ENCODE results near the gene MIEF1. TPM values are rescaled to one million over a fixed set of nuclear protein-coding genes. Genes with fewer than 3 reads are reported as not detected.
A peak's percentile ranks its signal among the peaks of the same experiment; 100 is the strongest.

Gene MIEF1
- total RNA-seq, 2 experiments from 2014 or later: 43.2 to 44.9 TPM

DNA sequence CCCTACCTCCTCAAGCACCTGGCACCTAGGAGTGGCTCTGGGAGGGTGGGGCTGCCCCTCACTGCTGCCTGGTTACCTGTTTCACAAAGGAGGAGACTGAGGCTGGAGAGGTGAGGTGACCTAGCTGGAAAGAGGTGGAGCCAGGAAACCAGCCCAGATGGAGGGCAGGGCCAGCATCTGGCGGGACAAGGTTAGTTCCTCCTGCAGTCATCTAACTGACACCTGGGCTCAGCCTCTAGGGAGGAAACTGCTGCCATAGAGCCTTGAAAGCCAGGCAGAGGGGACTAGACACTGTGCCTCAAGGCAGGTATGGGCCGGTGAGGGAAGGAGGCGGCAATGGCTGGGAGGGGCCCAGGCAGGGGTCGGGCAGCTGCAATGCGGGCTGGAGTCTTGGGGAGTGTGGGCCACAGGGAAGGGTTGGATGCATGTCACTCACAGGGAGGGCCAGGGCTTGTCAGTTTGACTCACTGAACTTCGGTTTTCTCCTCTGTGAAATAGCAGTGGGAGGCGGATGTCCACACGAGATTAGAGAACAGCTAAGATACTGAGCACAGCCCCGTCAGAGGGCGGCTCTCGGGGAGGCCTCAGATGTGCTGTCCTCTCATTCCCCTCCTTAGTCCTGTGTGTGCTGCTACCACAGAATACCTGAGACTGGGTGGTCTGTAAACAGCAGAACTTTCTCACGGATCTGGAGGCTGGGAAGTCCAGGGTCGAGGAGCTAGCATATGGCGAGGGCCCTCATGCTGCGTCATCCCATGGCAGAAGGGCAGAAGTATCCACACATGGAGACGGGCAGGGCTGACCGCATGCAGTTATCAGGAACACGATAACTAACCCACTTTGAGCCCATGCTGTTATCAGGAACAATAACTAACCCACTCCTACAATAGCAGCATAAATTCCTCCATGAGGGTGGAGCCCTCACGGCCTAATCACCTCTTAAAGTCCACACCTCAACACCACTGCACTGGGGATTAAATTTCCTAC, 29.2 kb upstream of the MIEF1 start:
- no peak overlapping the region for H3K4me3 Mint-ChIP-seq
- ATAC-seq: no peak
- H3K36me3 Mint-ChIP-seq (ENCODE audit: low read depth): no peaks in the 10 kb centered on the region
- H3K4me1 Mint-ChIP-seq: peaks cover 4% of the 10 kb centered on the region
- intact Hi-C loops (cut with DNase I, micrococcal nuclease): no loop called here
- no peak overlapping the region for H3K27ac Mint-ChIP-seq
- no peaks in the 10 kb centered on the region for H3K9me3 Mint-ChIP-seq (ENCODE audit: low read depth)
- CTCF ChIA-PET: interaction anchor here (1.3 to 1.5 kb wide), 2 partner anchors 11 to 21 kb away, joined by 3 to 4 read pairs; no protein-coding TSS in a partner anchor
- POLR2A ChIA-PET: interaction anchor here (0.6 kb wide), 1 partner anchor 275 kb away, joined by 3 read pairs; no protein-coding TSS in a partner anchor
- no peak for DNase-seq
- no peaks in the 10 kb centered on the region for H3K27me3 Mint-ChIP-seq

DNA sequence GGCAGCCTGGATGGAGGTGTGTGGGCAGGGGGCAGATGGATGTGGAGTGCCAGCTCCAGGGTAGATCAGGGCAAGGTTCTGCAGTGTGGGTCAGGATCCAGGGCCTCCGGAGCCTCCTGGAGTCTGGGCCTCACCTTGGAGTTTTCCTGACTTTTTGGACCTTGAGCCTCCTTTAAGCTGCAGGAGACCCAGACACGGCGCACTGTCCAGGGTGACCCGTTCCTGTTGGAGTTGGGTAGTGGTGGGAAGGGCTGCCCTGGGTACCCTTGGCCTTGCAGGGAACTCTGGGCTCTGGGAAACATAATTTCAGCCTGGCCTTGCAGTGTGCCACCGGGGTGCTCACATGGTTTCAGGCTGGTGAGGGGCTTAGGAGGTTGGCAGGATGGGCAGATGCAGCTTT, 28.2 kb upstream of the MIEF1 start:
- Mint-ChIP-seq H3K36me3 (ENCODE audit: low read depth) (no peaks in the 10 kb centered on the region), H3K27ac (no peak overlapping the region), H3K4me1 (peaks cover 4% of the 10 kb centered on the region), H3K27me3 (no peaks in the 10 kb centered on the region), H3K4me3 (no peak overlapping the region), H3K9me3 (ENCODE audit: low read depth) (no peaks in the 10 kb centered on the region)
- DNase-seq: no peak
- intact Hi-C loops (cut with DNase I, micrococcal nuclease): no loop called here
- ChIA-PET POLR2A (no interaction called here), CTCF (interaction anchor here (0.8 to 1.5 kb wide), 3 partner anchors 10 to 20 kb away, joined by 3 to 4 read pairs (median 3); no protein-coding TSS in a partner anchor)
- no peak for ATAC-seq

DNA sequence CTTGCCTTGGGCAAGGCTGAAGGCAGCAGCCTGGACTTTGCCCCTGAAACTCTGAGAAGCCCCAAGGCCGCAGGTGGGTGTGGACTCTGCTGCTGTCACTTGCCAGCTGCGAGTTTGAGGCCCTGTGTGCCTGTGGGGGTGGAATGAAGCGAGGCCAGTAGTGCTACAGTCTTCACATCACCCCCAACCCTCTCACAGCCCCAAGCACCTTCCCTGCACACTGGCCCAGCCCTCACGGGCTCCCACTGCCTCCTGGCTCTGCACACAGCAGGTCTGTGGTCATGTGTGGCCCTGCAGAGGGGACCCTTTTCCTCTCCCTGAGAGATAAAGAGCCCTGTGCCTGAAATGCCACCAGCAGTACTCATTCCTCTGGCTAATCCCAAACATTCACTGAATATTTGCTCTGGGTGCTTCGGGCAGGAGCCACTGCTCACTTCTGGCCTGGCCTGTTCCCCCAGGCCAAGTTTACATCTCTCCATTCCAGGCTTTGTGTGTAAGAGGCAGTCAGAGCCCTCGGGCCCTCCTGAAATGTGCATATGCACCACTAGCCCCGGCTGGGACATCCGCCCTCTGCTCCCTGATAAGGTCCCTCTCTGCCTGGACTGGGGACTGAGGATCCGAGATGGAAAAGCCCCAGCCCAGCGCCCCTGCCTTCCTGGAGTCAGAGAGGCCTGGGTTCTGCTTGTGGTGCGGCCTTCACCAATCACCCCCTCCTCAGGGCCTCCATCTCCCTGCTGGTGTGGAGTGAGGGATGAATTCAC, 27.6 kb upstream of the MIEF1 start:
- no peak overlapping the region for H3K4me3 Mint-ChIP-seq
- no peak overlapping the region for H3K27ac Mint-ChIP-seq
- DNase-seq: no peak
- H3K4me1 Mint-ChIP-seq: peaks cover 4% of the 10 kb centered on the region
- CTCF ChIA-PET: interaction anchor here (0.8 to 1.5 kb wide), 4 partner anchors 10 to 36 kb away, joined by 3 to 4 read pairs (median 3); no protein-coding TSS in a partner anchor
- intact Hi-C loops (cut with DNase I, micrococcal nuclease): no loop called here
- POLR2A ChIA-PET: no interaction called here
- no peaks in the 10 kb centered on the region for H3K27me3 Mint-ChIP-seq
- no peaks in the 10 kb centered on the region for H3K9me3 Mint-ChIP-seq (ENCODE audit: low read depth)
- ATAC-seq: no peak
- H3K36me3 Mint-ChIP-seq (ENCODE audit: low read depth): no peaks in the 10 kb centered on the region

DNA sequence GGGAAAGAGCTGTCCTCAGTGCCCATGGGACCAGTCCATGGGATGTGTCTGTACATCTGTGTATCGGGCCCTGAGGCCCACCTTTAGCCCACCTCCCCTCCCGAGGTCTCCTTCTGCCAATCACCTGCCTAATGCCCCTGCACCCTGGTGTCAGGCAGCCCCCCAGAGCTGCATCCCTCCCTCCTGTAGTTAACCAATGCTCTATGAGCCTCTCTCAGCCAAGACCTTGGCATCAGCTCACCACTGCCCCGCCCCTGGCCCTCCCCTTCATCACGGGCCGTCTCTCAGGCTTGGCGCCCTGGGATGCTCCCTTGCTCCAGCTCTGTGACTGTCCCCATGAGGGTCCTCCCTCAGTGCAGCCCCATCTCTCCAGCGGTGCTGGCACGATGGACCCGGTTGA, 26.8 kb upstream of the MIEF1 start:
- ChIA-PET POLR2A (no interaction called here), CTCF (interaction anchor here (0.5 to 1.2 kb wide), 4 partner anchors 21 to 47 kb away, joined by 3 read pairs; no protein-coding TSS in a partner anchor)
- DNase-seq (no peak), ATAC-seq (no peak)
- H3K27ac Mint-ChIP-seq: no peak overlapping the region
- no peaks in the 10 kb centered on the region for H3K9me3 Mint-ChIP-seq (ENCODE audit: low read depth)
- peaks cover 4% of the 10 kb centered on the region for H3K4me1 Mint-ChIP-seq
- intact Hi-C loops (cut with DNase I, micrococcal nuclease): no loop called here
- H3K27me3 Mint-ChIP-seq: no peaks in the 10 kb centered on the region
- no peaks in the 10 kb centered on the region for H3K36me3 Mint-ChIP-seq (ENCODE audit: low read depth)
- H3K4me3 Mint-ChIP-seq: no peak overlapping the region

DNA sequence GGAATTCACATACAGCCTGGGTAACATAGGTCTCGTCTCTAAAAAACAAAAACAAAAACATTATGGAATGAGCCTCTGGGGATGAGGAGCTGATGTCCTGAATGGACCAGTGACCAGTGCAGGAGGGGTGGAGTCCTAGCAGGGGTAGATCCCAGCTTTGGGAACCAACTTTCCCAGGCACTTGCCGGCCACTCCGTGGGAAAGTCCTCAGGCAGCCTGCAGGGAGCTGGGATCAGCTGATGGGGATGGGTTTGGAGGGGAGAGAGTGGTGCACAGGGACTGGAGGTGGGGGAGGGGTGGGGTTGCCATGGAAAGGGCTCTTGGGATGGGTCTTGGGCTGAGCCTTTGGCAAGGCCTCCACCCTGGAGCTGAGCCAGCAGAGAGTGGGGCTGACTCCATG, 26.2 kb upstream of the MIEF1 start:
- H3K9me3 Mint-ChIP-seq (ENCODE audit: low read depth): no peaks in the 10 kb centered on the region
- H3K4me1 Mint-ChIP-seq: peaks cover 4% of the 10 kb centered on the region
- no peak for DNase-seq
- intact Hi-C loops (cut with DNase I, micrococcal nuclease): no loop called here
- H3K4me3 Mint-ChIP-seq: no peak overlapping the region
- no peaks in the 10 kb centered on the region for H3K27me3 Mint-ChIP-seq
- no peak overlapping the region for H3K27ac Mint-ChIP-seq
- no peak for ATAC-seq
- H3K36me3 Mint-ChIP-seq (ENCODE audit: low read depth): no peaks in the 10 kb centered on the region
- CTCF ChIA-PET: interaction anchor here (0.6 to 0.7 kb wide), 2 partner anchors 21 to 50 kb away, joined by 3 read pairs; no protein-coding TSS in a partner anchor
- POLR2A ChIA-PET: no interaction called here

DNA sequence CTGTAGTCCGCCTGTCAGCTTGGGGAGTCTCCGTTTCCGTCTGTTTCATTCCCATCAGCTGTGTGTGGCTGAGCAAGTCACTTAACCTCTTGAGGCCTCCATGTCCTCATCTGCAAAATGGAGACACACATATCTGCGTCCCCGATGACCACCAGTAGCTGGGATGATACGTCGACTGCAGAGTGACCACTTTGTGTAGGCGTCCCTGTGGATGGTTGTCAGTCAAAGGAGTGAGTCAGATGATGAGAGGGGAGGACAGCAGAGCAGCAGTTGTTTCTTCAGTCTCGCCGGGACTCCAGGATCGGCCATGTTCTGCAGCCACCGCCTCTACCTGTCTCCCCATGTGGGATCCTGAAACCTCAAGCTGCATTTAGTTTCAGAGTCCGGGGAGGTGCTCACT, 25.4 kb upstream of the MIEF1 start:
- H3K4me3 Mint-ChIP-seq: no peak overlapping the region
- no peak for ATAC-seq
- no peak overlapping the region for H3K27ac Mint-ChIP-seq
- CTCF ChIA-PET: interaction anchor here (1.0 kb wide), 1 partner anchor 14 kb away, joined by 3 read pairs; no protein-coding TSS in a partner anchor
- H3K4me1 Mint-ChIP-seq: peaks cover 1% of the 10 kb centered on the region
- no peaks in the 10 kb centered on the region for H3K9me3 Mint-ChIP-seq (ENCODE audit: low read depth)
- intact Hi-C loops (cut with DNase I, micrococcal nuclease): no loop called here
- H3K27me3 Mint-ChIP-seq: no peaks in the 10 kb centered on the region
- no peaks in the 10 kb centered on the region for H3K36me3 Mint-ChIP-seq (ENCODE audit: low read depth)
- POLR2A ChIA-PET: no interaction called here
- no peak for DNase-seq

DNA sequence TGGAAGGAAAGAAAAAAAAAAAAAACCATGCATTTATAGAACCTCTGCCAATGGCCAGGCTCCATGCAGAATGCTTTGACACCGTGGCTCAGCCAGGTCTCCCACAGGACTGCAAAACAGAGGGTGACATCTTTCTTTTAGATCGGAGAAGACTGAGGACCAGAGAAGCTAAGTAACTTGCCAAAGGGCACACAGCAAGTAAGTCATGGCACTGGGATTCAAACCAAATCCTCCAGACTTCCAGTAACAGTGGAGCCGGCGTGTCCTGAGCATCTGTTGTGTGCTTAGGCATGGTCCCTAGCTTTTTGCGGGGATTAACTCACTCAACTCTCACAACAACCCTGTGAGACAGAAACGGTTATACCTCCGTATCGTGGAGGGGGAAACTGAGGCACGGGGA, 24.5 kb upstream of the MIEF1 start:
- DNase-seq: no peak
- Mint-ChIP-seq H3K4me3 (no peak overlapping the region), H3K36me3 (ENCODE audit: low read depth) (no peaks in the 10 kb centered on the region), H3K27ac (no peak overlapping the region), H3K27me3 (no peaks in the 10 kb centered on the region), H3K4me1 (no peaks in the 10 kb centered on the region), H3K9me3 (ENCODE audit: low read depth) (no peaks in the 10 kb centered on the region)
- intact Hi-C loops (cut with DNase I, micrococcal nuclease): no loop called here
- ChIA-PET CTCF (interaction anchor here (1.0 kb wide), 1 partner anchor 13 kb away, joined by 3 read pairs; no protein-coding TSS in a partner anchor), POLR2A (no interaction called here)
- no peak for ATAC-seq

DNA sequence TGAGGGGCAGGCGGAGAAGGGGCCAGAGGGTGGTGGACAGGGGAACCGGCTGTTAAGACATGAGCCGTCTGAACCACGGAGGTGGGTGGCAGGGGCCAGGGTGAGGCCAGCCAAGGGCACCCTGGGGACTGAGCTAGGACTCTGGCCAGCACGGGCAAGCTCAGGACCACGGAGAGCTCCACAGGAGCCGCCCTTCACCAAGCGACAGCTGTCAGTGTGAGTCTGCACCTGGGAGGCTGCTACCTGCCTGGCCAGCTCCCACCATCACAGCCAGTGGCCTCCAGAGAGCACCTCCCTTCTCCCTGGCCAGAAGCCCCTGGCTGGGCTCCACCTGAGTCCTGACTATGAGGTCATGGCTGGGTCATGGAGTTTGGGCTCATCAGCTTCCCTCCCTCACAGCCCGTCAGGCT, 23.6 kb upstream of the MIEF1 start:
- Mint-ChIP-seq H3K9me3 (ENCODE audit: low read depth) (no peaks in the 10 kb centered on the region), H3K4me3 (no peak overlapping the region), H3K27me3 (no peaks in the 10 kb centered on the region), H3K4me1 (no peaks in the 10 kb centered on the region), H3K36me3 (ENCODE audit: low read depth) (no peaks in the 10 kb centered on the region), H3K27ac (no peak overlapping the region)
- peak; percentile 59 for DNase-seq
- peak; percentile 30 for ATAC-seq
- POLR2A ChIA-PET: interaction anchor here (0.6 to 0.9 kb wide), 2 partner anchors 37 to 124 kb away, joined by 3 read pairs; no protein-coding TSS in a partner anchor
- intact Hi-C loops (cut with DNase I, micrococcal nuclease): no loop called here
- CTCF ChIA-PET: interaction anchor here (0.8 to 1.7 kb wide), 2 partner anchors 10 to 18 kb away, joined by 3 to 8 read pairs; no protein-coding TSS in a partner anchor

DNA sequence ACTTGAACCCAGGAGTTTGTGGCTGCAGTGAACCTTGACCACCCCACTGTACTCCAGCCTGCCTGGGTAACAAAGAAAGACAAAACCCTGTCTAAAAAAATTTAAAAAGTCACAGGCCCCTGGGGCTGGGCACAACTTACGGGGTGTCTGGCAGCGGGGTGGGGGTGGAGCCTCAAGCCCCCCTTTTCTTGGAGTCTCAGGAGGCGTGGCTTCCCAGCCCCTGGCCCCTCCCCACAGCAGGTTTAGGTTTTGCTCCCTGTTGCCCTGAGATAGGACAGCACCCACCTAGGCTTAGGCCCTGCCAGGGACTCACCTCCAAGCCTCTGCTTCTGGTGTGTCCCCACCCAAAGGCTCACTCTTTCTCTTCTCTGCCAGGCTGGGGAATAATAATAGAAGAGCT, 22.8 kb upstream of the MIEF1 start:
- no peaks in the 10 kb centered on the region for H3K9me3 Mint-ChIP-seq (ENCODE audit: low read depth)
- no peaks in the 10 kb centered on the region for H3K4me1 Mint-ChIP-seq
- intact Hi-C loops (cut with DNase I, micrococcal nuclease): no loop called here
- DNase-seq (no peak), ATAC-seq (no peak)
- no peak overlapping the region for H3K4me3 Mint-ChIP-seq
- no peaks in the 10 kb centered on the region for H3K36me3 Mint-ChIP-seq (ENCODE audit: low read depth)
- H3K27ac Mint-ChIP-seq: no peak overlapping the region
- POLR2A ChIA-PET: no interaction called here
- CTCF ChIA-PET: interaction anchor here (1.7 kb wide), 1 partner anchor 17 kb away, joined by 8 read pairs; no protein-coding TSS in a partner anchor
- no peaks in the 10 kb centered on the region for H3K27me3 Mint-ChIP-seq

DNA sequence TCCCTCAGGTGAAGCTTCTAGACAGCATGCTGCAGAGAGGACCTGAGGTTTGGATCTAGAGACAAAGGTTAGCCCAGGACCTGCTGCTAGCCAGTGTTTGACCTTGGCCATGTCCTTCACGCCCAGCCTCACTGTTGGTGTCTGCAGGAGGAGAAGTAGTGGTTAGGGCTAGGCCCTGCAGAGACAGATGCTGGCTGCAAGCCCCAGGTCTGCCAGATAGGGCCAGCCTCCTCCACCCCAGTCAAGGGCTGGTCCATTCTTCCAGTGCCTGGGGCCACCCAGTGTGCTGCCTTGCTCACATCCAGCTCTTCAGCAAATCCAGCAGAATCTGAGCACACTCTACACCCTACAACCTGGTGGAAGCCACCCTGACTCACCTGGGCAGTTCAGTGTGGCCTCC, 21.5 kb upstream of the MIEF1 start:
- H3K36me3 Mint-ChIP-seq (ENCODE audit: low read depth): no peaks in the 10 kb centered on the region
- no peaks in the 10 kb centered on the region for H3K4me1 Mint-ChIP-seq
- H3K9me3 Mint-ChIP-seq (ENCODE audit: low read depth): no peaks in the 10 kb centered on the region
- ChIA-PET POLR2A (no interaction called here), CTCF (interaction anchor here (0.9 to 2.6 kb wide), 2 partner anchors 16 to 202 kb away, joined by 3 to 9 read pairs; no protein-coding TSS in a partner anchor)
- DNase-seq (no peak), ATAC-seq (no peak)
- no peaks in the 10 kb centered on the region for H3K27me3 Mint-ChIP-seq
- intact Hi-C loops (cut with DNase I, micrococcal nuclease): no loop called here
- no peak overlapping the region for H3K4me3 Mint-ChIP-seq
- no peak overlapping the region for H3K27ac Mint-ChIP-seq

DNA sequence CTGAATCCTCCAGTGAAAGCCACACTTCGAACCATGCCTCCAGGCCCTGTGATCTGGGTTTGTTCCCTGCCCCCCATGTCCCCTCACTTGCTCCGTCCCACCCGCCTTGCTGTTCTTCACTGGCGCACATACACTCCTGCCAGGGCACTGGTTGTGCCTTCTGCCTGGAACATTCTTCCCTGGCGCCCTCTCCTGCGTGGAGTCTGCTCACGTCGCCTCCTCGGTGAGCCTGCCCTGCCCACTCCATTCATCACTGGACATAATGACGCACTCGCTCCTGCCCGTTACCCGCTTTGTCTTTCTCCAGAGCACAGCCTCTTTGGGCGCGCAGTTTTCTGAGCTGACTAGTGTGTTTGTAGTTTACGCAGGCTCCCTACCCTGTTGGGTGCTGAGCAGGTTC, 21.0 kb upstream of the MIEF1 start:
- Mint-ChIP-seq H3K27me3 (no peaks in the 10 kb centered on the region), H3K36me3 (ENCODE audit: low read depth) (no peaks in the 10 kb centered on the region), H3K9me3 (ENCODE audit: low read depth) (no peaks in the 10 kb centered on the region), H3K4me1 (no peaks in the 10 kb centered on the region), H3K4me3 (no peak overlapping the region), H3K27ac (no peak overlapping the region)
- no peak for ATAC-seq
- CTCF ChIA-PET: interaction anchor here (2.6 kb wide), 1 partner anchor 16 kb away, joined by 9 read pairs; no protein-coding TSS in a partner anchor
- POLR2A ChIA-PET: no interaction called here
- no peak for DNase-seq
- intact Hi-C loops (cut with DNase I, micrococcal nuclease): no loop called here

All from activated CD4-positive, alpha-beta T cell treated with anti-CD3 and anti-CD28 coated beads for 36 hours (primary cell).